Gastroesophageal sphincter (tissue), 4 donors: ENCODE data around the gene ALLC. TPM values are rescaled to one million over a fixed set of nuclear protein-coding genes. Genes with fewer than 3 reads are reported as not detected.

Experiments used
- ATAC-seq: fragments of 150-250 bp; one replicate; pipeline ENCODE4 v1.9.1; 2016; ENCODE audit warnings: mild to moderate bottlenecking, moderate library complexity
- H3K27ac ChIP-seq, 4 donors: fragments of 200-600 bp; sonication (generic) in 3 of 4; 1 replicate in 3 of 4; 2 replicates in 1 of 4; pipeline ENCODE4 v1.5.1; 2016 to 2019
- H3K27me3 ChIP-seq: fragments of 200-600 bp; sonication (generic); one replicate; pipeline ENCODE4 v1.5.1; 2019
- H3K36me3 ChIP-seq, 2 donors: fragments of 200-600 bp; sonication (generic); one replicate each; pipeline ENCODE4 v1.5.1; 2019; ENCODE audit warnings: control low read depth in 1 of 2
- H3K4me1 ChIP-seq, 3 donors: fragments of 200-600 bp; sonication (generic); 1 replicate in 2 of 3; 2 replicates in 1 of 3; pipeline ENCODE4 v1.5.1; 2016 to 2019; ENCODE audit warnings: control low read depth in 2 of 3
- H3K4me3 ChIP-seq, 2 donors: fragments of 200-600 bp; sonication (generic); one replicate each; pipeline ENCODE4 v1.5.1; 2019; ENCODE audit warnings: mild to moderate bottlenecking in 1 of 2, moderate library complexity in 1 of 2
- H3K9me3 ChIP-seq, 3 donors: fragments of 200-600 bp; sonication (generic); one replicate each; pipeline ENCODE4 v1.5.1; 2017 to 2019; ENCODE audit warnings: control low read depth in 2 of 3
- EP300 ChIP-seq: sonication (generic); formaldehyde crosslinking; IDR thresholded peaks from one replicate; pipeline ENCODE4 v1.6.1; 2017; ENCODE audit warnings: antibody characterized with exemption, mild to moderate bottlenecking
- POLR2A ChIP-seq, 2 donors: fragments of 450-650 bp; IDR thresholded peaks; one replicate each; pipeline ENCODE4 v1.6.1; 2017; ENCODE audit warnings: antibody characterized with exemption in 2 of 2, mild to moderate bottlenecking in 2 of 2, moderate library complexity in 1 of 2
- POLR2AphosphoS5 ChIP-seq: sonication (generic); formaldehyde crosslinking; IDR thresholded peaks from one replicate; pipeline ENCODE4 v1.6.1; 2017; ENCODE audit warnings: antibody characterized with exemption
- WGBS, 2 donors: methylation state at CpG; one replicate each; pipeline ENCODE4 v1.1.5; 2018; ENCODE audit warnings: low coverage in 1 of 2; 5-methylcytosine and 5-hydroxymethylcytosine counted together
- total RNA-seq, 4 donors: library from RNA; depleted of rRNA; stranded (reverse); fragments of >200 nt; gene quantifications; one replicate each; pipeline ENCODE4 v1.1.0, GENCODE V29; 2016
- TF ChIP-seq, protein P1 (sequence below), 4 experiments: fragments of 200-600 bp in 2 of 4; fragments of 450-650 bp in 2 of 4; sonication (generic) in 1 of 4; IDR thresholded peaks; one replicate each; pipeline ENCODE4 v1.5.1; 2017 to 2019; ENCODE audit warnings: antibody characterized with exemption in 4 of 4, mild to moderate bottlenecking in 2 of 4, moderate library complexity in 2 of 4

ALLC gene
- total RNA-seq, 4 donors from 2014 or later = not detected

GRCh38 chr2:3741867-3742602 is 84.0 kb downstream of the ALLC start:
- TF ChIP-seq, protein P1, sequence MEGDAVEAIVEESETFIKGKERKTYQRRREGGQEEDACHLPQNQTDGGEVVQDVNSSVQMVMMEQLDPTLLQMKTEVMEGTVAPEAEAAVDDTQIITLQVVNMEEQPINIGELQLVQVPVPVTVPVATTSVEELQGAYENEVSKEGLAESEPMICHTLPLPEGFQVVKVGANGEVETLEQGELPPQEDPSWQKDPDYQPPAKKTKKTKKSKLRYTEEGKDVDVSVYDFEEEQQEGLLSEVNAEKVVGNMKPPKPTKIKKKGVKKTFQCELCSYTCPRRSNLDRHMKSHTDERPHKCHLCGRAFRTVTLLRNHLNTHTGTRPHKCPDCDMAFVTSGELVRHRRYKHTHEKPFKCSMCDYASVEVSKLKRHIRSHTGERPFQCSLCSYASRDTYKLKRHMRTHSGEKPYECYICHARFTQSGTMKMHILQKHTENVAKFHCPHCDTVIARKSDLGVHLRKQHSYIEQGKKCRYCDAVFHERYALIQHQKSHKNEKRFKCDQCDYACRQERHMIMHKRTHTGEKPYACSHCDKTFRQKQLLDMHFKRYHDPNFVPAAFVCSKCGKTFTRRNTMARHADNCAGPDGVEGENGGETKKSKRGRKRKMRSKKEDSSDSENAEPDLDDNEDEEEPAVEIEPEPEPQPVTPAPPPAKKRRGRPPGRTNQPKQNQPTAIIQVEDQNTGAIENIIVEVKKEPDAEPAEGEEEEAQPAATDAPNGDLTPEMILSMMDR (IDR thresholded peaks at IDR 0.05) = no peak
- TF ChIP-seq EP300 = no peak
- no peak for TF ChIP-seq POLR2A (IDR thresholded peaks at IDR 0.05)
- WGBS, 2 donors = 87 to 94% methylated on average over 8 to 13 of the region's 13 CpGs
- Histone ChIP-seq H3K27ac (no peak overlapping the region), H3K4me3 (no peak overlapping the region), H3K27me3 (peaks cover 14% of the 10 kb centered on the region), H3K36me3 (no peaks in the 10 kb centered on the region), H3K9me3 (no peaks in the 10 kb centered on the region), H3K4me1 (no peaks in the 10 kb centered on the region)
- ATAC-seq = no peak

DNA sequence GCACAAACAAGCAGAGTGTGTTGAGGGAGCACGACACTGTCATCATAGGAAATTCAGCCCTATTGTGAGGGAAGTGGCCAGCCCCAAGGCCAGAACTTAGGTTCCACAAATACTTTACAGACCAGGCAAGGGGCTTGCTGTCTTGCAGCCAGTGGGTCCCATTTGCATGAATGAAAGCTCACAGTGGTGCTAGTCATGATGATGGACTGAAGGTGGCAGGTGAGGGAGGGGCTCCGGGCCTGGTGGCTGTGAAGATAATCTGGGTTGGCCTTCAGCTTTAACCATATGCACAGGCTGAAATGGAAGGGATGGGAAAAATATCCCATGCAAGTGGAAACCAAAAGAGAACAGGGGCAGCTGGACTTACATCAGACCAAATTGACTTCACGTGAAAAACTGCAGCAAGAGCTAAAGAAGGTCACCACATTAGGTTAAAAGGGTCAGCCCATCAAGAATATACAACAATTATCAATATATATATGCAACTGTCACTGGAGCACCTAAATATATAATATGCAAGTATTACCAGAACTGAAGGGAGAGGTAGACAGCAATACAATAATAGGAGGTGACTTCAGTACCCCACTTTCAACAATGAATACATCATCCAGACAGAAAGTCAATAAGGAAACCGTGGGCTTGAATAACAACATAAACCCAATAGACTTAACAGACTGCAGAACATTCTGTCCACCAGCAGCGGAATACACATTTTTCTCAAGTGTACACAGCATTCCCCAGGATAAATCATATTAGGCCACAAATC is 84.9 kb downstream of the ALLC start:
- ATAC-seq = no peak
- Histone ChIP-seq H3K9me3 (no peaks in the 10 kb centered on the region), H3K27me3 (peaks cover 15% of the 10 kb centered on the region), H3K4me1 (no peaks in the 10 kb centered on the region), H3K4me3 (no peak overlapping the region), H3K36me3 (no peaks in the 10 kb centered on the region), H3K27ac (no peak overlapping the region)
- no peak for TF ChIP-seq EP300
- TF ChIP-seq POLR2AphosphoS5 = no peak
- TF ChIP-seq, protein P1 (IDR thresholded peaks at IDR 0.05) = no peak
- TF ChIP-seq POLR2A (IDR thresholded peaks at IDR 0.05) = no peak
- 82 to 84% methylated on average over 4 of the region's 5 CpGs for WGBS, 2 donors

DNA sequence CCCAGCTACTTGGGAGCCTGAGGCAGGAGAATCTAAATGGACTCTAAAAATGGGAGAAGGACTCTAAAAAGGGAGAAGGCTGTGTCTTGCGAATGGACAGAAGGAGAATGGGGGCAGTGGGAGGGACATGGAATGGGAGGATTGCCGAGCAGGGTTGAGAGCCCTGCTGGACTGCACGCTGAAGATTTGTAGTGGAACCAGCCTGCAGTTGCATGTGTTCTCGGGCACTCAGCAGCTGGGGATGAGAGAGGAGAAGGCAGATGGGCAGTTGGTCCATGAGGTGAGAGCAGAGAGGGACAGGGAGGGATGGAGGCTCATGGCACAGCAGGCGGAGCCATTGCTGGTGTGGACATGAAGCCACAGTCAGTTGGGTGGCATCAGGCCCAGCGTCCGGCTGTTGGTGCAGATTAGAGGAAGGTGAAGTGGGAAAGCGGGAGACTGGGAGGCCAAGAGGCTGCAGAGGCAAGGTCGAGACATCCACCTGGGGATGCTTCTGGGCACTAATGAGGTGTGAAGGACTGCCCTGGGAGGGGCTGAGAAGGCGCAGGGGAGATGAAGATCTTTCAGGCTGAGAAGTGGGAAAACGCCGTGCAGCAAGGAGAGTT is 86.1 kb downstream of the ALLC start:
- no peak overlapping the region for H3K27ac ChIP-seq
- no peak for ATAC-seq
- WGBS, 2 donors = 85 to 89% methylated on average over 3 to 12 of the region's 12 CpGs
- TF ChIP-seq POLR2AphosphoS5 = no peak
- TF ChIP-seq EP300 = no peak
- no peak for TF ChIP-seq POLR2A (IDR thresholded peaks at IDR 0.05)
- TF ChIP-seq, protein P1 (IDR thresholded peaks at IDR 0.05) = no peak
- H3K9me3 ChIP-seq = no peaks in the 10 kb centered on the region
- H3K4me1 ChIP-seq = no peaks in the 10 kb centered on the region
- H3K27me3 ChIP-seq = peaks cover 18% of the 10 kb centered on the region
- no peak overlapping the region for H3K4me3 ChIP-seq
- H3K36me3 ChIP-seq = no peaks in the 10 kb centered on the region

GRCh38 chr2:3745920-3746319 is 87.9 kb downstream of the ALLC start:
- no peaks in the 10 kb centered on the region for H3K4me1 ChIP-seq
- H3K4me3 ChIP-seq = no peak overlapping the region
- no peaks in the 10 kb centered on the region for H3K36me3 ChIP-seq
- H3K9me3 ChIP-seq = no peaks in the 10 kb centered on the region
- TF ChIP-seq, protein P1 (IDR thresholded peaks at IDR 0.05) = no peak
- TF ChIP-seq EP300 (no peak), POLR2A (IDR thresholded peaks at IDR 0.05) (no peak), POLR2AphosphoS5 (no peak)
- 32 to 47% methylated on average over 6 to 9 of the region's 12 CpGs for WGBS, 2 donors
- ATAC-seq = no peak
- no peak overlapping the region for H3K27ac ChIP-seq
- H3K27me3 ChIP-seq = peaks cover 18% of the 10 kb centered on the region
